ENCODE measurements around the gene MGST3. TPM values are rescaled to one million over a fixed set of nuclear protein-coding genes. Genes with fewer than 3 reads are reported as not detected.

Gene MGST3
- polyA plus RNA-seq, 1 of the 3 experiments (the other 2 are of a cell fraction): 270 TPM

GRCh38 chr1:165666152-165666825 is 35.3 kb downstream of the MGST3 start:
- no peaks in the 10 kb centered on the region for H3K9me2 ChIP-seq
- H3K27ac ChIP-seq (ENCODE audit: low read depth in 2 of 2, low read length in 1 of 2): no peak overlapping the region
- no peak overlapping the region for H3K9ac ChIP-seq
- no peak overlapping the region for H3K4me3 ChIP-seq (ENCODE audit: low read depth in 2 of 2, low read length in 1 of 2)
- H3K36me3 ChIP-seq (replicated peaks in 1 of 2; ENCODE audit: control insufficient read depth in 1 of 2, insufficient read depth in 2 of 2, low read length in 1 of 2): peaks cover 59 to 73% of the 10 kb centered on the region in 2 experiments
- H2AFZ ChIP-seq (ENCODE audit: low read depth): no peak overlapping the region
- H3K4me2 ChIP-seq: no peak overlapping the region
- H3F3A ChIP-seq (replicated peaks; ENCODE audit: insufficient read depth): no peaks in the 10 kb centered on the region
- WGBS (ENCODE audit: low lambda C conversion rate): 91% methylated on average over 5 of the region's 5 CpGs
- H3K27me3 ChIP-seq (ENCODE audit: insufficient read depth): no peaks in the 10 kb centered on the region
- TF ChIP-seq NFIC (IDR thresholded peaks at IDR 0.05; ENCODE audit: borderline replicate concordance) (no peak), CTCF (IDR thresholded peaks at IDR 0.05) (no peak), USF1 (IDR thresholded peaks at IDR 0.05; ENCODE audit: borderline replicate concordance, low read depth) (no peak), NRF1 (IDR thresholded peaks at IDR 0.05; ENCODE audit: low read depth, low read length) (no peak), TAF1 (IDR thresholded peaks at IDR 0.05; ENCODE audit: borderline replicate concordance, low read depth, low read length) (no peak), JUND (IDR thresholded peaks at IDR 0.05) (no peak), RFX5 (IDR thresholded peaks at IDR 0.05; ENCODE audit: low read length) (no peak), CHD2 (IDR thresholded peaks at IDR 0.05; ENCODE audit: low read length, partially characterized antibody) (no peak), PBX3 (IDR thresholded peaks at IDR 0.05) (no peak), EP300 (IDR thresholded peaks at IDR 0.05; ENCODE audit: borderline replicate concordance in 1 of 2, low read depth in 1 of 2, low read length in 1 of 2) (no peak), GABPA (IDR thresholded peaks at IDR 0.05; ENCODE audit: low read depth) (no peak), FOSL2 (IDR thresholded peaks at IDR 0.05; ENCODE audit: borderline replicate concordance, low read depth) (no peak), ZBTB33 (IDR thresholded peaks at IDR 0.05; ENCODE audit: borderline replicate concordance, low read depth) (no peak), MEF2A (IDR thresholded peaks at IDR 0.05; ENCODE audit: borderline replicate concordance, low read depth) (no peak), GATA2 (CRISPR knock-in tag; IDR thresholded peaks at IDR 0.05) (no peak), EZH2phosphoT487 (IDR thresholded peaks at IDR 0.05; ENCODE audit: borderline replicate concordance, low read depth) (no peak)
- ChIA-PET CTCF (interaction anchor here (1.1 kb wide), 1 partner anchor 74 kb away, joined by 3 read pairs; no protein-coding TSS in a partner anchor), POLR2A (no interaction called here)
- 0 out of 2 replicates have a peak, but pooled peaks cover 2% of the 10 kb centered on the region for H3K79me2 ChIP-seq (ENCODE audit: insufficient read depth)
- peaks cover 0 to 7% of the 10 kb centered on the region in 2 experiments; a peak in 2 of 4 replicates for H3K4me1 ChIP-seq (ENCODE audit: control insufficient read depth in 1 of 2, insufficient read depth in 2 of 2, low read depth in 1 of 2, low read length in 1 of 2)
- no peak for DNase-seq
- no peaks in the 10 kb centered on the region for H4K20me1 ChIP-seq (ENCODE audit: insufficient read depth)
- H3K9me3 ChIP-seq: no peaks in the 10 kb centered on the region
